ENCODE results near the gene ST3GAL2.

The ST3GAL2 gene, protein sequence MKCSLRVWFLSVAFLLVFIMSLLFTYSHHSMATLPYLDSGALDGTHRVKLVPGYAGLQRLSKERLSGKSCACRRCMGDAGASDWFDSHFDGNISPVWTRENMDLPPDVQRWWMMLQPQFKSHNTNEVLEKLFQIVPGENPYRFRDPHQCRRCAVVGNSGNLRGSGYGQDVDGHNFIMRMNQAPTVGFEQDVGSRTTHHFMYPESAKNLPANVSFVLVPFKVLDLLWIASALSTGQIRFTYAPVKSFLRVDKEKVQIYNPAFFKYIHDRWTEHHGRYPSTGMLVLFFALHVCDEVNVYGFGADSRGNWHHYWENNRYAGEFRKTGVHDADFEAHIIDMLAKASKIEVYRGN

GRCh38 chr16:70438969-70439862, at the start of gene ST3GAL2:
Gene ST3GAL2, minus strand, starts transcription at chr16:70439100. Its CDS starts 40,570 bp downstream, at chr16:70398530.
- in situ Hi-C loops (cut with MboI; ENCODE audit: low sequenced_read_pairs), result no loop called here

DNA sequence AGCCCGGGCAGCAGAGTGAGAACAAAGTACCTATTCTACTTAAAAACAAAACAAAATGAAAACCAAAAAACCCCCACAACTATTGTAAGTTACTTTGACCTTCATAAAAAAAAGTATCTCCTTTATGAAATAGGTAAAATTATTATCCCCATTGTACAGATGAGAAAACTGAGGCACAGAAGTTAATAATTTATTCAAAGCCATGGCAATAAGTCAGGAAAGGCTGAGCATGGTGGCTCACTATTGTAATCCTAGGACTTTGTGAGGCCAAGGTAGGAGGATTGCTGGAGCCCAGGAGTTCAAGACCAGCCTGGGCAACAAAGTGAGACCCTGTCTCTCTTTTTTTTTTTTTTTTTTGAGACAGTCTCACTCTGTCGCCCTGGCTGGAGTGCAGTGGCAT, 46.0 kb upstream of the ST3GAL2 start:
- in situ Hi-C loops (cut with MboI; ENCODE audit: low sequenced_read_pairs), result no loop called here

DNA sequence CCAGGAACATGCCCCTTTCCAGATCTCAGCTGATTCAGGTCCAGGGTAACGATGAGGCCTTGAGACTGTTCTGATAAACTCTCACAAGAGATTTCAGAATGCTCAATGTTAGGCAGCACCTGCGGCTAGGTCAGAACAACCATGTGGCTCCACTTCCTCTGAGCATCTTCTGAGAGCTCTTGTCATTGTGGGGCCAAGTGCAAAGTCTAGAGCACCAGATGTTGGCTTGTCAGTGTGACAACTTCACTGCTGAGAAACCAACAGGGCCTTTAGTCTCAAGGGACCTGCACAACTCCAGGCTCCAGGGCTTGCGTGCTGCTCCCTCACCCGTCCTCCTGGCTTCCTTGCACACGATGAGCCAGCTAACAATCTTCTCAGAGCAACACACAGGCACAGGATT, 44.5 kb upstream of the ST3GAL2 start:
- in situ Hi-C loops (cut with MboI; ENCODE audit: low sequenced_read_pairs), result no loop called here

GRCh38 chr16:70482624-70483023, 43.7 kb upstream of the ST3GAL2 start:
- in situ Hi-C loops (cut with MboI; ENCODE audit: low sequenced_read_pairs), result no loop called here

DNA sequence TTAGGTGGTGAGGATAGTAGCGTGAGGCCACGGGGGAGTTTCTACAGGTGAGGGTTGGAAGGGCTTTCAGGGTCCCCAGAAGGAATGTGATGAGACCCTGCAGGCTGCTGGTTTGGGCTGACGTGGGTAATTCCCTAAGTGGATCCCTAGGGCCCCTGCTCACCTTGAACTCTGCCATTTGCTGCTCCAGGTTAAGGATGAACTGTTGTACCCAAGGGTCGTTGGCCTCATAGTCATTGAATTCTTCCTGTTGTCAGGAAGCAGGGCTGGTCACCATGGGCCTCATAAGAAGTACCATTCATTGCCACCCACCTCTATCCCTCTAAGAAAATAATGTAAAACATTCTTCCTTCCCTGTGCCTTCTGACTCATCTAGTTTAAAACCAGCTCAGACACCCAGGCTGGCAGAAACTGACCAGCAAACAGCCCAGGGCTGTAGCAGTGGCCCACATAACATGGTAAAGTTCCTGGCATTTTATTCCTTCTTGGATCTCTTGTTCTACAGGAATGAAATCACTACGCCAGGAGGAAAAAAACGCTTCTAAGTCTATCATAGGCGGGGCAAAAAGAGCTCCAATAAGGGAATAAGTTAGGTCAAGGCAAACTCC, 43.1 kb upstream of the ST3GAL2 start:
- in situ Hi-C loops (cut with MboI; ENCODE audit: low sequenced_read_pairs), result no loop called here

DNA sequence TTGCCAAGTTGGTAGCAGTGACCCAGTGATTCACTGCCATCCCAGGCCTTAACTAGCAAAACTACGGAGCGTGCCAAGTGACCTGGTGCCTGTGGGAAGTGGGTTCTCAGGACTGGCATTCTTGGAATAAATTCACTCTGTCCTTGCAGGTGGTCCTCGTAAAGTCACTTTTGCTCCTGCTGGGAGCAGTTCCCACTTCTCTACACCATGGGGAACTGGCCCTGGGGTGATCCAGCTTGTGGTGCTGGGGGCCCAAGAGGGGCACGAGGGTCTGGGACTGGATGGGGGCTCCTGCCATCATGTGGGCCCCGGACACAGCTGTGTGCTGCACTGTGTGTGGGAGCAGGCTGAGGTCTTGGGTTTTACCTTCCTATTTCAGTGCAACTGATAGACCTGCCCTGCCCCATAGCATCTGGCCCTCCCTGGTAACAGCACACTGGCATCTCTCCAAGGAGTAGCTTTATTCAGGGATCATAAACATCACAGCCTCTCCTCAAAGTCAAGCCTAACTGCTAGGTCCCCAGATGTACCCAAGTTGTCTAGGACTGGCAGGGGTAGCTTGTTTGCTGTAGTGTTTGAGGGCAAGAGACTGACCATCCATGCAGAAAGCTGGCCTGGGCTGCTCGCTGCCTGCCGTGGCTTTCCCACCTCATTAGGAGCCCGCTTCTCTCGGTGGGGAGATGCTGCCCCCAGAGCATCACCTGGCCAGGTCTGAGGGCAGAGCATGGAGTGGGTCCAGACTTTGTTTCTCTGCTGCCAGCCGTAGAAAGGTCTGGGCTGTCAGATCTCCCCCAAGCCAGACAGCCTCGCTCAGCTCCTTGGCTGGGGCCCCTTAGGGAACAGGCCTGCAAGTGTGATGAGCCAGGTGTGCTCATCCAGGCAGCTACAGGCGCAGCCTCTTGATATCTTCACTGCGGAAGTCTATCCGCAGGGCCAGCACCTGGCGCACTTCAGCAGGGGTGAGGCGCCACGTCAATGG, 41.5 kb upstream of the ST3GAL2 start:
- in situ Hi-C loops (cut with MboI; ENCODE audit: low sequenced_read_pairs), result no loop called here

- in situ Hi-C loops (cut with MboI; ENCODE audit: low sequenced_read_pairs), result no loop called here
Measured at GRCh38 chr16:70478912-70479341, 40.0 kb upstream of the ST3GAL2 start.

- in situ Hi-C loops (cut with MboI; ENCODE audit: low sequenced_read_pairs), result no loop called here
Measured at GRCh38 chr16:70478169-70478568, 39.3 kb upstream of the ST3GAL2 start.

- in situ Hi-C loops (cut with MboI; ENCODE audit: low sequenced_read_pairs), result no loop called here
Measured at GRCh38 chr16:70476272-70477020, 37.5 kb upstream of the ST3GAL2 start.

DNA sequence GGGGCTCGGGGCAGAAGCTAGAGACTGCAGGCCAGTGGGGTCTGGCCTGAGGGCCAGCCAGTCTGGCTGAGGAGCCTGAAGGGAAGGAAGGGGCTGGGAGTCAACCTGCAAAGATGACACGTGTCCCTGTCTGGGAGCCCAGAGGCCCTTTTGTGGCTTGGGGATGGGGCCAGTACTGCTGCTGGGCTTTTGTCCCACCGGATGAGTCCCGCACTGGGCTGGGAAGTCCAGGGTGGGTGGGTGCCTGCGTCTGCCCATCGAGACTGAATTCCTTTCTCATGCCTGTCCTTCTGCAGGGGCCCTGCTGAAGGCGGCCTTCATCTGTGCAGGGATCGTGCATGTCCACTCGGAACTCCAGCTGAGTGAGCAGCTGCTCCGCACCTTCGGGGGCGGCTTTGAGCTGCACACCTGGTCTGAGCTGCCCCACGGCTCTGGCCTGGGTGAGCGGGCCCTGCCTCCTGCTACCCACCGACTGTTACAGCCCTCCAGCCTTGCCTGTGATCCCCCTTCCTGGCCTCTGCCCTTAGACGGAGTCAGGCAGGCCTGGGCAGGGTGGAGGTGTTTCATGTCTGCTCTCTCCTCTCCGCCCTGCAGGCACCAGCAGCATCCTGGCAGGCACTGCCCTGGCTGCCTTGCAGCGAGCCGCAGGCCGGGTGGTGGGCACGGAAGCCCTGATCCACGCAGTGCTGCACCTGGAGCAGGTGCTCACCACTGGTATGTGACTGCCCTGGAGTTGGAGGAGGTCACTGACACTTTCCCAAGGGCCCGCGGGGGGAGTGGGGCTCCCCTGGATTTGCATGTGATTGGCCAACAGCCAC, 36.4 kb upstream of the ST3GAL2 start:
- in situ Hi-C loops (cut with MboI; ENCODE audit: low sequenced_read_pairs), result no loop called here

- in situ Hi-C loops (cut with MboI; ENCODE audit: low sequenced_read_pairs), result no loop called here
Measured at GRCh38 chr16:70474320-70475053, 35.6 kb upstream of the ST3GAL2 start.

GRCh38 chr16:70473446-70474319, 34.8 kb upstream of the ST3GAL2 start:
- in situ Hi-C loops (cut with MboI; ENCODE audit: low sequenced_read_pairs), result no loop called here

DNA sequence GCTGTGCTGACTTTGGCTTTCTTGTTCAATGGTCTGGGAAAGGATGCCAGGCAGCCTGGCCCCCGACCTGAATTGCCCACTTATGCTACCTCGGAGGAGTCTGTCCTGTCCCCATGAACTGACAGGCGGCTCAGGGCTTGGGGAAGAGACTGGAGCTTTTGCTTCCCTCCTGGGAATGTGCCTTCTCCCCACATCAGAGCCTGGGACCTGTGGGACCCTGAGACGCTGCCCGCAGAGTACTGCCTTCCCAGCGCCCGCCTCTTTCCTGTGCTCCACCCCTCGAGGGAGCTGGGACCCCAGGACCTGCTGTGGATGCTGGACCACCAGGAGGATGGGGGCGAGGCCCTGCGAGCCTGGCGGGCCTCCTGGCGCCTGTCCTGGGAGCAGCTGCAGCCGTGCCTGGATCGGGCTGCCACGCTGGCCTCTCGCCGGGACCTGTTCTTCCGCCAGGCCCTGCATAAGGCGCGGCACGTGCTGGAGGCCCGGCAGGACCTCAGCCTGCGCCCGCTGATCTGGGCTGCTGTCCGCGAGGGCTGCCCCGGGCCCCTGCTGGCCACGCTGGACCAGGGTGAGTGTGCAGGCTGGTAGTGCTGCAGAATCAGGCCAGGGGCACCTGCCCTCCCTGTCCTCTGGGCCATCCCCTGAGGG, 34.0 kb upstream of the ST3GAL2 start:
- in situ Hi-C loops (cut with MboI; ENCODE audit: low sequenced_read_pairs), result no loop called here

DNA sequence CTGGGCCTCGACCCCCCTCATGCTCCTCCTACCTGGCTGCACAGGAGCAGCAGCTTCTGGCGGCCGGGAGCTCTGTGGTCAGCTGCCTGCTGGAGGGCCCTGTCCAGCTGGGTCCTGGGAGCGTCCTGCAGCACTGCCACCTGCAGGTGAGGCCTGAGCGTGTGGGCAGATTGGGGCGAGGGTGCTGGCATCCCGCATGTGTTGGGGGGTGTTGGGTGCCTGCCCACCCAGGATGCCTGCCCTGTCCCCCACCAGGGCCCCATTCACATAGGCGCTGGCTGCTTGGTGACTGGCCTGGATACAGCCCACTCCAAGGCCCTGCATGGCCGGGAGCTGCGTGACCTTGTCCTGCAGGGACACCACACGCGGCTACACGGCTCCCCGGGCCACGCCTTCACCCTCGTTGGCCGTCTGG, 32.0 kb upstream of the ST3GAL2 start:
- in situ Hi-C loops (cut with MboI; ENCODE audit: low sequenced_read_pairs), result no loop called here

- in situ Hi-C loops (cut with MboI; ENCODE audit: low sequenced_read_pairs), result no loop called here
Measured at GRCh38 chr16:70470141-70470926, 31.4 kb upstream of the ST3GAL2 start.
